H1 (cell line): ENCODE data around the gene PMF1. TPM values are rescaled to one million over a fixed set of nuclear protein-coding genes. Genes with fewer than 3 reads are reported as not detected.

ENCODE experiments used
- CTCF ChIA-PET: fragments of 300-600 bp; sonication (Branson Sonifier 250); formaldehyde crosslinking; loops from one replicate; lab custom pipeline; 2021; ENCODE audit not compliant: partially characterized antibody; lab: Charles Lee
- POLR2A ChIA-PET: fragments of 300-600 bp; sonication (Branson Sonifier 250); formaldehyde crosslinking; loops from one replicate; lab custom pipeline; 2021; ENCODE audit warnings: inconsistent platforms; ENCODE audit not compliant: partially characterized antibody; lab: Charles Lee
- DNase-seq, 2 experiments: peaks; one replicate each; pipeline versions ENCODE4 v3.0.0 to v3.0.0-alpha.2; 2010 to 2022; ENCODE audit warnings: low spot score in 2 of 2, low read depth in 1 of 2, mixed read lengths in 1 of 2
- FAIRE-seq: peaks from 2 replicates; lab custom pipeline; 2011; peaks lifted over from hg19 to GRCh38; lab: Jason Lieb, UNC
- H2AFZ ChIP-seq: 2 replicates; pipeline ENCODE4 v1.8.1; 2012; ENCODE audit warnings: low read length, inconsistent platforms
- H2AK5ac ChIP-seq: 2 replicates; pipeline ENCODE4 v1.6.1; 2013; ENCODE audit warnings: low read depth, low read length
- H2BK120ac ChIP-seq: replicated peaks from 2 replicates; pipeline ENCODE3; 2013; ENCODE audit warnings: low read depth, low read length, inconsistent platforms
- H2BK12ac ChIP-seq: 2 replicates; pipeline ENCODE4 v1.6.1; 2013; ENCODE audit warnings: low read depth, low read length
- H2BK15ac ChIP-seq: 2 replicates; pipeline ENCODE4 v1.6.1; 2013; ENCODE audit warnings: low read length
- H2BK20ac ChIP-seq: 2 replicates; pipeline ENCODE4 v1.6.1; 2013; ENCODE audit warnings: low read length
- H2BK5ac ChIP-seq: 2 replicates; pipeline ENCODE4 v1.6.1; 2013; ENCODE audit warnings: low read depth, low read length
- H3K14ac ChIP-seq: 2 replicates; pipeline ENCODE4 v1.6.1; 2013; ENCODE audit warnings: inconsistent platforms; ENCODE audit not compliant: insufficient read length
- H3K18ac ChIP-seq: 2 replicates; pipeline ENCODE4 v1.6.1; 2013; ENCODE audit warnings: low read length; ENCODE audit errors: extremely low read depth
- H3K23ac ChIP-seq: 2 replicates; pipeline ENCODE4 v1.6.1; 2013; ENCODE audit warnings: inconsistent platforms; ENCODE audit not compliant: insufficient read length
- H3K23me2 ChIP-seq: 2 replicates; pipeline ENCODE4 v1.6.1; 2013; ENCODE audit warnings: low read depth, low read length
- H3K27ac ChIP-seq: 2 replicates; pipeline ENCODE4 v1.6.1; 2011; ENCODE audit warnings: low read depth, low read length, inconsistent platforms
- H3K27me3 ChIP-seq, 4 experiments: replicated peaks in 1 of 4; 1 replicate in 1 of 4; 2 replicates in 3 of 4; pipeline versions ENCODE4 v1.6.1 to v1.8.1; 2011 to 2013; ENCODE audit warnings: low read length in 3 of 4, mild to moderate bottlenecking in 3 of 4, inconsistent platforms in 2 of 4, mixed read lengths in 2 of 4, moderate library complexity in 1 of 4; ENCODE audit not compliant: control insufficient read depth in 3 of 4, insufficient read depth in 3 of 4; ENCODE audit errors: extremely low read depth in 1 of 4
- H3K36me3 ChIP-seq, 4 experiments: 2 replicates each; pipeline versions ENCODE4 v1.6.1 to v1.8.1; 2011 to 2013; ENCODE audit warnings: mild to moderate bottlenecking in 4 of 4, low read length in 3 of 4, moderate library complexity in 2 of 4, control low read depth in 1 of 4, inconsistent platforms in 1 of 4; ENCODE audit not compliant: insufficient read depth in 4 of 4, control insufficient read depth in 2 of 4
- H3K4ac ChIP-seq: replicated peaks from 2 replicates; pipeline ENCODE3; 2013; ENCODE audit warnings: low read length, low read depth, mixed read lengths, inconsistent platforms; ENCODE audit not compliant: insufficient read length
- H3K4me1 ChIP-seq, 4 experiments: replicated peaks in 1 of 4; 1 replicate in 1 of 4; 2 replicates in 3 of 4; pipeline versions ENCODE4 v1.6.1 to v1.8.1; 2011 to 2013; ENCODE audit warnings: low read length in 3 of 4, inconsistent platforms in 2 of 4, mixed read lengths in 1 of 4; ENCODE audit not compliant: insufficient read depth in 4 of 4, control insufficient read depth in 3 of 4
- H3K4me2 ChIP-seq, 2 experiments: 2 replicates each; pipeline versions ENCODE4 v1.6.1 to v1.8.1; 2011 to 2013; ENCODE audit warnings: low read depth in 2 of 2, low read length in 2 of 2, control low read depth in 1 of 2, inconsistent platforms in 1 of 2, mild to moderate bottlenecking in 1 of 2; ENCODE audit not compliant: insufficient read depth in 1 of 2
- H3K4me3 ChIP-seq, 4 experiments: fragments of 200-600, 300-600 bp in 1 of 4; sonication (generic), shearing (Covaris generic), sonication (Bioruptor Twin) in 1 of 4; 2 replicates each; pipeline versions ENCODE4 v1.5.1 to v1.8.1; 2011 to 2016; ENCODE audit warnings: low read length in 4 of 4, low read depth in 3 of 4, control low read depth in 2 of 4, inconsistent platforms in 2 of 4, mild to moderate bottlenecking in 2 of 4, mixed read lengths in 1 of 4, moderate library complexity in 1 of 4; ENCODE audit not compliant: insufficient read depth in 2 of 4; ENCODE audit errors: extremely low read depth in 1 of 4
- H3K56ac ChIP-seq: replicated peaks from 2 replicates; pipeline ENCODE3; 2013; ENCODE audit warnings: low read depth, mild to moderate bottlenecking, mixed read lengths, low read length, inconsistent platforms; ENCODE audit not compliant: insufficient read length
- H3K79me1 ChIP-seq: 2 replicates; pipeline ENCODE4 v1.6.1; 2013; ENCODE audit warnings: low read depth, low read length, control low read depth
- H3K79me2 ChIP-seq, 2 experiments: 2 replicates each; pipeline versions ENCODE4 v1.6.1 to v1.8.1; 2012 to 2013; ENCODE audit warnings: low read length in 2 of 2, mild to moderate bottlenecking in 2 of 2, inconsistent platforms in 1 of 2; ENCODE audit not compliant: insufficient read depth in 2 of 2, control insufficient read depth in 1 of 2
- H3K9ac ChIP-seq, 4 experiments: replicated peaks in 1 of 4; 1 replicate in 1 of 4; 2 replicates in 3 of 4; pipeline versions ENCODE4 v1.6.1 to v1.8.1; 2011 to 2013; ENCODE audit warnings: low read depth in 3 of 4, low read length in 3 of 4, control low read depth in 2 of 4, mild to moderate bottlenecking in 2 of 4, moderate library complexity in 2 of 4, inconsistent platforms in 1 of 4; ENCODE audit errors: extremely low read depth in 1 of 4
- H3K9me3 ChIP-seq, 2 experiments: 2 replicates each; pipeline versions ENCODE4 v1.6.1 to v1.8.1; 2012 to 2013; ENCODE audit warnings: mild to moderate bottlenecking in 2 of 2, moderate library complexity in 2 of 2, control low read depth in 1 of 2, inconsistent platforms in 1 of 2, low read depth in 1 of 2, low read length in 1 of 2, mixed read lengths in 1 of 2; ENCODE audit not compliant: insufficient read depth in 2 of 2
- H4K20me1 ChIP-seq, 2 experiments: replicated peaks in 1 of 2; 2 replicates each; pipeline versions ENCODE3 to v1.8.1; 2011 to 2013; ENCODE audit warnings: inconsistent platforms in 2 of 2, low read length in 2 of 2, mild to moderate bottlenecking in 1 of 2; ENCODE audit not compliant: insufficient read depth in 2 of 2, control insufficient read depth in 1 of 2
- H4K5ac ChIP-seq: 2 replicates; pipeline ENCODE4 v1.6.1; 2013; ENCODE audit warnings: low read length, low read depth, mixed read lengths, inconsistent platforms; ENCODE audit not compliant: insufficient read length
- H4K8ac ChIP-seq: 2 replicates; pipeline ENCODE4 v1.8.0; 2013; ENCODE audit warnings: mild to moderate bottlenecking, moderate library complexity, low read length, inconsistent platforms; ENCODE audit not compliant: insufficient read depth; ENCODE audit errors: extremely low read depth
- H4K91ac ChIP-seq: replicated peaks from 2 replicates; pipeline ENCODE3; 2013; ENCODE audit warnings: low read length, mixed read lengths, inconsistent platforms; ENCODE audit not compliant: insufficient read length
- ATF3 ChIP-seq: IDR thresholded peaks from 2 replicates; pipeline ENCODE4 v1.6.1; 2011; ENCODE audit warnings: low read depth, mild to moderate bottlenecking, low read length; ENCODE audit not compliant: insufficient read depth
- GABPA ChIP-seq: IDR thresholded peaks from 2 replicates; pipeline ENCODE4 v1.6.1; 2011; ENCODE audit warnings: mild to moderate bottlenecking, low read length, moderate library complexity, borderline replicate concordance; ENCODE audit not compliant: insufficient read depth
- GTF2F1 ChIP-seq: IDR thresholded peaks from 2 replicates; pipeline ENCODE4 v1.6.1; 2012; ENCODE audit warnings: low read depth, low read length, improper control_type of control experiment, borderline replicate concordance
- NRF1 ChIP-seq: IDR thresholded peaks from 2 replicates; pipeline ENCODE4 v1.6.1; 2011; ENCODE audit warnings: mild to moderate bottlenecking, low read depth, low read length, improper control_type of control experiment
- RXRA ChIP-seq: IDR thresholded peaks from 2 replicates; pipeline ENCODE4 v1.6.1; 2011; ENCODE audit warnings: low read depth, mild to moderate bottlenecking, low read length, moderate library complexity; ENCODE audit not compliant: insufficient read depth
- SAP30 ChIP-seq: fragments of 300-600 bp; sonication (generic); IDR thresholded peaks from 2 replicates; pipeline ENCODE4 v1.7.1; 2012; ENCODE audit warnings: low read length, moderate library complexity, mild to moderate bottlenecking, inconsistent platforms; ENCODE audit not compliant: insufficient read depth, insufficient replicate concordance
- SP2 ChIP-seq: IDR thresholded peaks from 2 replicates; pipeline ENCODE4 v1.6.1; 2012; ENCODE audit warnings: mild to moderate bottlenecking, low read length, inconsistent platforms
- TAF7 ChIP-seq: optimal IDR thresholded peaks from 2 replicates; pipeline ENCODE3; 2011; ENCODE audit warnings: low read depth, mild to moderate bottlenecking, inconsistent platforms, low read length, moderate library complexity, borderline replicate concordance
- TBP ChIP-seq: IDR thresholded peaks from 2 replicates; pipeline ENCODE4 v1.6.1; 2011; ENCODE audit warnings: low read depth, low read length, improper control_type of control experiment
- YY1 ChIP-seq: IDR thresholded peaks from 2 replicates; pipeline ENCODE4 v1.6.1; 2011; ENCODE audit warnings: low read depth, mild to moderate bottlenecking, low read length
- WGBS, 2 experiments: shearing (Covaris generic) in 1 of 2; methylation state at CpG; one replicate each; pipeline versions ENCODE4 v1.1.6 to v1.1.7; 2013 to 2015; ENCODE audit warnings: low lambda C conversion rate in 2 of 2, mixed read lengths in 2 of 2, inconsistent platforms in 1 of 2, low coverage in 1 of 2, missing lambda C conversion rate in 1 of 2; ENCODE audit not compliant: insufficient replicate concordance in 2 of 2, insufficient coverage in 1 of 2, insufficient read length in 1 of 2; ENCODE audit errors: extremely low coverage in 1 of 2, missing lambda C conversion rate in 1 of 2; 5-methylcytosine and 5-hydroxymethylcytosine counted together
- polyA plus RNA-seq, 7 experiments: library from polyadenylated mRNA; depleted of rRNA in 3 of 7; stranded (reverse) in 5 of 7; unstranded in 2 of 7; fragments of >200 nt in 5 of 7; fragments of 200-250 nt in 2 of 7; gene quantifications; 1 replicate in 5 of 7; 2 replicates in 1 of 7; 4 replicates in 1 of 7; pipeline versions ENCODE4 v1.2.1 to v1.2.3, GENCODE V29; 2011 to 2013; ENCODE audit warnings: missing spikeins in 2 of 7, mixed read lengths in 2 of 7
- total RNA-seq: library from RNA; stranded (reverse); fragmentation: NEBNext Ultra II Directional; extraction: Animal tissue kit (Norgen Biotek cat#: 25700); gene quantifications from 2 replicates; pipeline ENCODE4 v1.2.1, GENCODE V29; 2021

PMF1 gene
- total and polyA plus RNA-seq, 2 of the 8 experiments (the other 6 are each of a cell fraction or from before 2014, with no cell fraction given): 113 to 296 TPM

GRCh38 chr1:156193488-156194299, 19.1 kb upstream of the PMF1 start, which contains the start of gene SLC25A44:
Gene SLC25A44 (plus strand): TSS chr1:156194104. CDS start chr1:156199848, 5,744 bp downstream.
- H2AK5ac ChIP-seq: peak within 1 kb of the TSS; percentile 11; the same call in 1 of the 2 replicates
- H3K27me3 ChIP-seq: no peaks in the 10 kb centered on the region
- H3K27ac ChIP-seq: peak within 1 kb of the TSS; percentile 73; the same call in 1 of the 2 replicates
- 22% methylated on average over 58 of the region's 59 CpGs; no CpG with 5 or more reads in 1 of the 2 experiments for whole genome bisulfite sequencing, 2 experiments
- peaks cover 17% of the 10 kb centered on the region for H3K79me1 ChIP-seq
- peak within 1 kb of the TSS; percentile 92 for H4K8ac ChIP-seq
- H3K18ac ChIP-seq: peak within 1 kb of the TSS; percentile 78
- H2AFZ ChIP-seq: no peak within 1 kb of the TSS
- peak within 1 kb of the TSS; percentile 78 to 97 (median 94) for H3K4me3 ChIP-seq
- H4K5ac ChIP-seq: peak within 1 kb of the TSS; percentile 81
- peak within 1 kb of the TSS; percentile 77 to 99 for H3K4me2 ChIP-seq
- POLR2A ChIA-PET: interaction anchor here (0.8 to 4.1 kb wide), 20 partner anchors 9 to 249 kb away, joined by 3 to 27 read pairs (median 4); partner anchors contain the start of gene PMF1
- CTCF ChIA-PET: interaction anchor here (0.8 to 5.1 kb wide), 13 partner anchors 10 to 166 kb away, joined by 3 to 27 read pairs (median 3); partner anchors contain the start of gene PMF1
- H3K36me3 ChIP-seq: peaks cover 0 to 8% (median 4%) of the 10 kb centered on the region in 4 experiments; a peak in 4 of 8 replicates
- peaks cover 6 to 7% of the 10 kb centered on the region in 2 experiments for H3K9me3 ChIP-seq
- FAIRE-seq: peak; percentile 94
- peaks cover 2 to 16% (median 4%) of the 10 kb centered on the region in 4 experiments; a peak in 5 of 7 replicates for H3K4me1 ChIP-seq
- peaks cover 6% of the 10 kb centered on the region; the same call in 1 of the 2 replicates for H3K23me2 ChIP-seq
- H4K91ac ChIP-seq: peak within 1 kb of the TSS; percentile 75
- H4K20me1 ChIP-seq: peaks cover 0 to 7% of the 10 kb centered on the region in 2 experiments
- peaks cover 16 to 43% of the 10 kb centered on the region in 2 experiments for H3K79me2 ChIP-seq
- H2BK20ac ChIP-seq: 0 out of 2 replicates have a peak within 1 kb of the TSS, but pooled peaks have one; percentile 68
- H3K56ac ChIP-seq: no peak within 1 kb of the TSS
- peak within 1 kb of the TSS; percentile 37; the same call in 1 of the 2 replicates for H2BK15ac ChIP-seq
- peak within 1 kb of the TSS; percentile 90 for H2BK5ac ChIP-seq
- no peak within 1 kb of the TSS for H3K14ac ChIP-seq
- H2BK12ac ChIP-seq: peak within 1 kb of the TSS; percentile 23; the same call in 1 of the 2 replicates
- peak within 1 kb of the TSS; percentile 96 for H2BK120ac ChIP-seq
- no peak within 1 kb of the TSS for H3K23ac ChIP-seq
- H3K9ac ChIP-seq: peak within 1 kb of the TSS; percentile 54 to 64 (median 60)
- H3K4ac ChIP-seq: peak within 1 kb of the TSS; percentile 36
- peak; percentile 96 to 99 for DNase-seq
- TF ChIP-seq YY1 (peak; percentile 99), SP2 (no peak), SAP30 (no peak), GTF2F1 (no peak), NRF1 (no peak), TBP (peak; percentile 90), TAF7 (no peak), GABPA (peak; percentile 86; the same call in 1 of the 2 replicates), ATF3 (no peak), RXRA (no peak)
